GM18511 (cell line): ENCODE results near the gene CCNC.

Experiments
- ATAC-seq: cut with Tn5 transposase; IDR thresholded peaks from one replicate; pipeline ENCODE4 v1.9.1; 2021; ENCODE audit warnings: mild to moderate bottlenecking, moderate library complexity; ENCODE audit not compliant: unreplicated experiment

The CCNC gene

DNA sequence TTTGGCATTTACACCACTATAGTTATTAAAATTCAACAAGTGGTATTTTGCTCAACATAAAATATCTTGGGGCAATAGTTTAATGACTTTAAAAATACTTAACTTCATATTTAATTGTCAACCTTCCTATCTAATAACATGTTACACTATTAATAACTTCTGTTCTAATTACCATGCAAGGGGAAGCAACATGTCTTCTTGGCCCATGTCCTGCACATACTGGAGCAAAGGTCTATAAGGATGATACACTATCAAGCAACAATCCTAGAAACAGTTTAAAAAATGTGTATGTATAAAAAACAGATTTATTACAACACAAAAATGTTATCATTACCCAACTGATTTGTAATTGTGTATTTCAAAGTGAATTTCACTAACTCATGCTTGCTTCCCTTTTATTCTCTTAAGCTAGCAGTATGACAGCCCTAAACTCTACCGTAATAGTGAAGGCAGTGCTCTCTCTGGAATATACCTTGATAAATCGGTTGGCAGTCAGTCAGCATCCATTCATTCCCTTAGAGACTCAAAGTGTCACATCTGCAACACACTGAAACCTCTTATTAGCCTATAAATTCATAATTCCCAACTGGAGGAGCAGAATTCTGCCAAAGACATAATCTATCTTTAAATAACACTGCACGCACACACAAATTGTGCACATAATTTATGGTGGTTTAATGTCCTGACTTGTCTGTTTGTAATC lies 18.3 kb downstream of the CCNC start:
- no peak for ATAC-seq

GRCh38 chr6:99548706-99549105 lies 19.8 kb downstream of the CCNC start:
- no peak for ATAC-seq

DNA sequence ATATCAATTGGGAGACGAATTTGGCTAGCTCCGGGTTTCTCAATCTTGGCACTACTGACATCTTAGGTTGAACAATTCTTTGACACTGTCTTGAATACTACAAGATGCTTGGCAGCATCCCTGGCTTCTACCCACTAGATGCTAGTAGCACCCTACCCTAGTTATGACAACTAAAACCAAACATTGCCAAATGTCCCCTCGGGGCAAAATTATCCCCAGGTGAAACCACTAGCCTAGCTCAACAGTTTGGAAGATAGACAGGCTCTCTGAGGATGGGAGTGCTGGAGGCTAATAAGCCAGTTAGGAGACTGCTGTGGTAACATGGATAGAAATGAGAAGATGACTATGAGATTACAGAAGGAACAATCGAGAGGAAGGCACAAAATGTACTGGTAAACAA lies 20.9 kb downstream of the CCNC start:
- ATAC-seq: no peak

DNA sequence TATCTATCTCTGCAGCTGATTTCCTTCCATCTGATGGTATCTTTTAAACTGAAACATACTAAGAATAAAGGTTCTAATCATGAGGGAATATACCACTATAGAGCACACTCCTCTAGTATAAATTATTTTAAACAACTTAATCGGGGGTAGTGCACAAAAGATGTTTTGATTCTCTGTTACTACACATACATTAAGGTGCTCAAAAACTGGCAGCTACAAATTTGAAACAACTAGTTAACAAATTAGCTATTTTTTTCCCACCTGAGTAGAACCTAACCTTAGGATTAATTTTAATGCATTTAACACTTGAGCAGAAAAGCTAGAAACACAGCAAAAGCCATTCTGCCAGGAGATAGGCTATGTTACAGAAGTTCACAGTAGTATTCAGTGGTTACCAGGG lies 23.0 kb downstream of the CCNC start:
- ATAC-seq: no peak

DNA sequence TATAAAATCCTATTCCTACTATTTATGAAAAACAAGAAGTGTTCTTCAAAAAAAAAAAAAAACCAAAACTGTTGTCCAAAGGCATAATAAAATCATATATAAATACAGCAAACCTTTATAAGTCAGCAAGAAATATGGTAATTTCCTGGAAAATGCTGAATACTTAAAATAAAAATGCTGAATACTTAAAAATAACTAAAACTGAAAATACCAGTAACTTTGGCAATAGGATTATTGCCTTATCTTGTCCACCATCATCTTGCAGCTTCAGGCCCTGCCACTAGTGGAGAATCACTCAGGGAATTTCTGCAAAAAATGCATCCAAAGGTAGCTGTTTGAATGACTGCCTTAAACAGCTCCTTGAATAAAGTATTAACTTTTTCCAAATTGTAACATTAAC lies 24.5 kb downstream of the CCNC start:
- no peak for ATAC-seq

GRCh38 chr6:99530627-99531026 lies 37.8 kb downstream of the CCNC start:
- ATAC-seq: no peak

- ATAC-seq: no peak
These were observed 45.9 kb downstream of the CCNC start for GRCh38 chr6:99522531-99522930.

- ATAC-seq: peak; percentile 36
These were observed 46.8 kb downstream of the CCNC start for GRCh38 chr6:99521633-99522151.

GRCh38 chr6:99520855-99521632 lies 47.4 kb downstream of the CCNC start:
- ATAC-seq: peak; percentile 96

DNA sequence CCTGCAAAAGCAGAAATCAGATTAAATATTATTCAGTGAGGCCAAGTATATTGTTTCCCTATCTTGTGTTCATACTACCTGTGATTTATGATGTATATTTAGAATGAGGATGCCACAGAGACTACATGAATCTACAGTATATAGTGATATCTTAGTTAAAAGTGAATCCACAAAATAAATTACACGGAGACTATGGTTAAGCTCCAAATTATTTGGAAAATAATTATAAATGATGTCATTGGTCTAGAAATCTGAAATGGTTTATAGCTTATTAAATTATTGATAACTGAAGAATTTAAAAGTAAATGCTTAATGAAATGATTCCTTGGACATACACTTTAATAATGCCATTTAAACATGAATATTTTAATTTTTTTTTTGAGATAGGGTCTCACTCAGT lies 49.0 kb downstream of the CCNC start:
- ATAC-seq: no peak

DNA sequence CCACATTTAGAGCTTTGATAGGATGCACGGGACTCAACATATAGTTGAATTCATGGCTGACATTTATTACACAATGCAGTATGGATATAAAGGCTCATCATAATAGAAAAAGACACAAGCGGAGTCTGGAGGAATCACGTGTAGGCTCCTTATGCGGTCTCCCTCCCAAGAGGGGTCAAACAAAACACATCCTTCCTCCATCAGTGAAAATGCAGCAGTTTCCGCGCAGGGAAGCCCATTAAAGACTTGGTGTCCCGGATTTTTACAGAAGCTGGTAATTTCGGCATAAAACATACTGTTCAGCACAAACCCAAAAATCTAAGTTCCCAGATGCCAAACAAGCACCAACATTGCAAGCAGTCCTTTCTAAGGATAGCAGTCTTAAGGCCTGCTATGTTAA lies 54.4 kb downstream of the CCNC start:
- no peak for ATAC-seq

DNA sequence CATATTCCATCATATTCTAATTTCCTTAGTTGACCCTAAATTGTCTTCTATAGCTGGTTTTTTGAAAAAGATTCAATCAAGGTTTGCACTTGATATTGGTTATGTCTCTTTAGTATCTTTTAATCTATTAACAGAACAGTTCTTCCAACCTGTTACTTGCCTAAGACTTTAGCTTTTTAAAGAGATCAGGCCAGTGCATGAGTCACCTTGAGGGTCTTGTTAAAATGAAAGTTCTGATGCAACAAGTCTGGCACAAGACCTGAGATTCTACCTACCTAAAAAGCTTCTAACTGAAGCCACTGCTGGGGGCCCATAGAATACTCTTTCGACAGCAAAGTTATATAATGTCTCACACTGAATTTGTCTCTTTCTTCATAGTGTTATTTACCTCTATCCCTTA lies 56.4 kb downstream of the CCNC start:
- no peak for ATAC-seq

- no peak for ATAC-seq
These were observed 60.8 kb downstream of the CCNC start for GRCh38 chr6:99507648-99508047.

DNA sequence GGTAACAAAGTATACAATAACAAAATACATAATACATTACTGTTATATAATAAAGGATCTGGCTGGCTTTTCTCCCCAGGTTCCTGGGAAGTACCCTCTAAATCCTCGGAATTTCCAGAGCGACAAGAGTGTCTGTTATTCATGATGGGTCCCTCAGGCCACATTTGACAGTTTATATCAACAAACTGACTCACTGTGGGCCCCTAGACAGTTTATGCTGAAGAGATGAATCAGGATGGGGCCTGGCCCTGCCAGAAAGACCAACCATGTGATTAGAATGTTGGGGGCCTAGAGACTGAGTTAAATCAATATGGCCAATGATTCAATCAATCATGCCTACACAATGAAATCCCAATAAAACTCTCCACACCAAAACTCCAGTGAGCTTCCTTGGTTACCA lies 66.7 kb downstream of the CCNC start:
- ATAC-seq: no peak

DNA sequence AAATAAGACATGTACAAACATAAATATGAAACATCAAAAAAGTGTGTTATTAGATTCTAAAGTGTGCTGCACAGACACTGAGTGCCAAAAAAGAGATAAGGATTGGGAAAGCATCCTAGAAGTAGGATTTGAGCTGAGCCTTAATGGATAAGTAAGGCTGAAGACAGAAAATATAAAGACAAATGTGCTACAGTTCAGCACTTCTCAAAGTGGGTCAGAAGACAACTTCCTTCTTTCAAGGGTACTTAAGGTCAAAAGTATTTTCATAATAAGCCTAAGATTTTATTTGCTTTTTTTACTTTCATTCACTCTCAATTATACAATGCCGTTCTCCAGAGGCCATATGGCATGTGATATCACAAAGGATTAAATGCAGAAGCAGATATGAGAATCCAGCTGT lies 70.0 kb downstream of the CCNC start:
- ATAC-seq: no peak

DNA sequence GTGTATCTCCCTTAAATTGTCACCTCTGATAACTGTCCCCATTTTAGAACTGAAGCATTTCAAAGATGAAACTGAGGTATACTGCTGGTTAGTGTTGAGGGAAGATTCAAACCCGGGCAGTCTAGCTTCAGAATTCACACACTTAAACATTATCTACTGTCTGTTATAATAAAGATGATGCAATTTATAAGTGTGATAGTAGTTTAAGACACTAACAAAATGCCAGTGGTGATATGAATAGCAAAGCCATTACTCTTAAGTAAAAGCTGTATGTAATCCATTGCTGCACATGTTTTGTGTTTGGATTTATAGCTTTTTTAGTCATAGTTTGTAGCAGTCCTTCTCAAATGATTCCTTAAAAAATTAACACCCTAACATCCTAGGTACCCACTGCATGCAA lies 73.0 kb downstream of the CCNC start:
- no peak for ATAC-seq
